Activated T-helper 17 cell treated with anti-CD3 and anti-CD28 coated beads, Interleukin-2, amount 50 U/mL, for 72 hours (primary cell): ENCODE measurements around the gene COA1. TPM values are rescaled to one million over a fixed set of nuclear protein-coding genes. Genes with fewer than 3 reads are reported as not detected.

Experiments
- ATAC-seq: fragments of 150-1000 bp; cut with Tn5 transposase; replicated peaks from 2 replicates; pipeline ENCODE4 v1.10.0; 2021; ENCODE audit warnings: mild to moderate bottlenecking, moderate library complexity
- H3K27ac Mint-ChIP-seq: one replicate; pipeline ENCODE4 v1.8.0; 2022; ENCODE audit warnings: mixed read lengths
- H3K27me3 Mint-ChIP-seq: one replicate; pipeline ENCODE4 v1.8.0; 2022; ENCODE audit warnings: mixed read lengths
- H3K36me3 Mint-ChIP-seq: one replicate; pipeline ENCODE4 v1.8.0; 2022; ENCODE audit warnings: low read depth, mild to moderate bottlenecking, mixed read lengths
- H3K4me1 Mint-ChIP-seq: one replicate; pipeline ENCODE4 v1.8.0; 2022; ENCODE audit warnings: mixed read lengths
- H3K4me3 Mint-ChIP-seq: one replicate; pipeline ENCODE4 v1.8.0; 2022; ENCODE audit warnings: mild to moderate bottlenecking, mixed read lengths
- H3K9me3 Mint-ChIP-seq: one replicate; pipeline ENCODE4 v1.8.0; 2022; ENCODE audit warnings: mixed read lengths
- total RNA-seq, 2 donors: library from RNA; stranded (reverse); gene quantifications; one replicate each; pipeline ENCODE4 v1.2.3, GENCODE V29; 2022

Gene COA1
- total RNA-seq, 2 donors from 2014 or later, result 36.1 to 46.2 TPM

GRCh38 chr7:43650457-43651052 lies 78.8 kb downstream of the COA1 start:
- Mint-ChIP-seq H3K36me3 (peaks cover 58% of the 10 kb centered on the region), H3K27ac (peak overlapping the region; percentile 87), H3K4me3 (peak overlapping the region; percentile 76), H3K27me3 (no peaks in the 10 kb centered on the region), H3K4me1 (peaks cover 56% of the 10 kb centered on the region), H3K9me3 (peaks cover 5% of the 10 kb centered on the region)
- ATAC-seq, result no peak

- ATAC-seq, result peak; percentile 57
- H3K4me3 Mint-ChIP-seq, result peak overlapping the region; percentile 76
- H3K27ac Mint-ChIP-seq, result peak overlapping the region; percentile 87
- peaks cover 60% of the 10 kb centered on the region for H3K4me1 Mint-ChIP-seq
- H3K9me3 Mint-ChIP-seq, result peaks cover 5% of the 10 kb centered on the region
- H3K36me3 Mint-ChIP-seq, result peaks cover 65% of the 10 kb centered on the region
- no peaks in the 10 kb centered on the region for H3K27me3 Mint-ChIP-seq
These were observed 79.5 kb downstream of the COA1 start for GRCh38 chr7:43649755-43650274.

- Mint-ChIP-seq H3K4me1 (peaks cover 59% of the 10 kb centered on the region), H3K27ac (peak overlapping the region; percentile 87), H3K4me3 (peak overlapping the region; percentile 76), H3K9me3 (no peaks in the 10 kb centered on the region), H3K27me3 (no peaks in the 10 kb centered on the region), H3K36me3 (peaks cover 65% of the 10 kb centered on the region)
- ATAC-seq, result peak; percentile 54
These were observed 80.6 kb downstream of the COA1 start for GRCh38 chr7:43648473-43649406.

- H3K4me3 Mint-ChIP-seq, result peak overlapping the region; percentile 76
- peaks cover 71% of the 10 kb centered on the region for H3K36me3 Mint-ChIP-seq
- peak; percentile 77 for ATAC-seq
- H3K27me3 Mint-ChIP-seq, result no peaks in the 10 kb centered on the region
- H3K9me3 Mint-ChIP-seq, result no peaks in the 10 kb centered on the region
- peaks cover 63% of the 10 kb centered on the region for H3K4me1 Mint-ChIP-seq
- peak overlapping the region; percentile 87 for H3K27ac Mint-ChIP-seq
These were observed 81.5 kb downstream of the COA1 start for GRCh38 chr7:43647673-43648472.

GRCh38 chr7:43647339-43647672 lies 82.0 kb downstream of the COA1 start:
- Mint-ChIP-seq H3K9me3 (no peaks in the 10 kb centered on the region), H3K4me1 (peaks cover 63% of the 10 kb centered on the region), H3K27ac (peak overlapping the region; percentile 87), H3K27me3 (no peaks in the 10 kb centered on the region), H3K4me3 (peak overlapping the region; percentile 76), H3K36me3 (peaks cover 77% of the 10 kb centered on the region)
- no peak for ATAC-seq

GRCh38 chr7:43646603-43647338 lies 82.6 kb downstream of the COA1 start:
- Mint-ChIP-seq H3K27ac (peak overlapping the region; percentile 87), H3K27me3 (no peaks in the 10 kb centered on the region), H3K9me3 (no peaks in the 10 kb centered on the region), H3K4me3 (peak overlapping the region; percentile 76), H3K4me1 (peaks cover 61% of the 10 kb centered on the region), H3K36me3 (peaks cover 82% of the 10 kb centered on the region)
- no peak for ATAC-seq

- no peaks in the 10 kb centered on the region for H3K27me3 Mint-ChIP-seq
- H3K36me3 Mint-ChIP-seq, result peaks cover 85% of the 10 kb centered on the region
- H3K9me3 Mint-ChIP-seq, result no peaks in the 10 kb centered on the region
- H3K4me3 Mint-ChIP-seq, result peak overlapping the region; percentile 76
- no peak for ATAC-seq
- peaks cover 56% of the 10 kb centered on the region for H3K4me1 Mint-ChIP-seq
- H3K27ac Mint-ChIP-seq, result peak overlapping the region; percentile 87
These were observed 83.6 kb downstream of the COA1 start for GRCh38 chr7:43645699-43646226.

- Mint-ChIP-seq H3K36me3 (peaks cover 99% of the 10 kb centered on the region), H3K4me3 (peak overlapping the region; percentile 76), H3K9me3 (no peaks in the 10 kb centered on the region), H3K27me3 (no peaks in the 10 kb centered on the region), H3K27ac (peak overlapping the region; percentile 58), H3K4me1 (peaks cover 52% of the 10 kb centered on the region)
- ATAC-seq, result no peak
These were observed 85.5 kb downstream of the COA1 start for GRCh38 chr7:43643846-43644245.

- Mint-ChIP-seq H3K4me1 (peaks cover 48% of the 10 kb centered on the region), H3K36me3 (peaks cover 99% of the 10 kb centered on the region), H3K9me3 (no peaks in the 10 kb centered on the region), H3K4me3 (peak overlapping the region; percentile 76), H3K27me3 (no peaks in the 10 kb centered on the region), H3K27ac (peak overlapping the region; percentile 61)
- ATAC-seq, result no peak
These were observed 86.3 kb downstream of the COA1 start for GRCh38 chr7:43642897-43643630.

- no peak overlapping the region for H3K4me3 Mint-ChIP-seq
These were observed 88.6 kb downstream of the COA1 start for GRCh38 chr7:43640679-43641078.

GRCh38 chr7:43639858-43640491 lies 89.3 kb downstream of the COA1 start:
- Mint-ChIP-seq H3K4me3 (no peak overlapping the region), H3K27ac (peak overlapping the region; percentile 32), H3K4me1 (peaks cover 43% of the 10 kb centered on the region), H3K27me3 (no peaks in the 10 kb centered on the region), H3K36me3 (peaks cover 99% of the 10 kb centered on the region), H3K9me3 (no peaks in the 10 kb centered on the region)
- ATAC-seq, result no peak

More at GRCh38 chr7:43640679-43641078, 88.6 kb downstream of the COA1 start:
- Mint-ChIP-seq H3K36me3 (peaks cover 100% of the 10 kb centered on the region), H3K27me3 (no peaks in the 10 kb centered on the region), H3K9me3 (no peaks in the 10 kb centered on the region), H3K4me1 (peaks cover 45% of the 10 kb centered on the region), H3K27ac (peak overlapping the region; percentile 50)
- no peak for ATAC-seq

- peak overlapping the region; percentile 56 for H3K4me3 Mint-ChIP-seq
- peaks cover 32% of the 10 kb centered on the region for H3K4me1 Mint-ChIP-seq
- peak; percentile 88 for ATAC-seq
- H3K36me3 Mint-ChIP-seq, result peaks cover 99% of the 10 kb centered on the region
- H3K27ac Mint-ChIP-seq, result peak overlapping the region; percentile 87
- no peaks in the 10 kb centered on the region for H3K9me3 Mint-ChIP-seq
- no peaks in the 10 kb centered on the region for H3K27me3 Mint-ChIP-seq
These were observed 92.1 kb downstream of the COA1 start for GRCh38 chr7:43637114-43637806.
